ENCODE results near the gene SMPD3.

- TF ChIP-seq, protein P1, sequence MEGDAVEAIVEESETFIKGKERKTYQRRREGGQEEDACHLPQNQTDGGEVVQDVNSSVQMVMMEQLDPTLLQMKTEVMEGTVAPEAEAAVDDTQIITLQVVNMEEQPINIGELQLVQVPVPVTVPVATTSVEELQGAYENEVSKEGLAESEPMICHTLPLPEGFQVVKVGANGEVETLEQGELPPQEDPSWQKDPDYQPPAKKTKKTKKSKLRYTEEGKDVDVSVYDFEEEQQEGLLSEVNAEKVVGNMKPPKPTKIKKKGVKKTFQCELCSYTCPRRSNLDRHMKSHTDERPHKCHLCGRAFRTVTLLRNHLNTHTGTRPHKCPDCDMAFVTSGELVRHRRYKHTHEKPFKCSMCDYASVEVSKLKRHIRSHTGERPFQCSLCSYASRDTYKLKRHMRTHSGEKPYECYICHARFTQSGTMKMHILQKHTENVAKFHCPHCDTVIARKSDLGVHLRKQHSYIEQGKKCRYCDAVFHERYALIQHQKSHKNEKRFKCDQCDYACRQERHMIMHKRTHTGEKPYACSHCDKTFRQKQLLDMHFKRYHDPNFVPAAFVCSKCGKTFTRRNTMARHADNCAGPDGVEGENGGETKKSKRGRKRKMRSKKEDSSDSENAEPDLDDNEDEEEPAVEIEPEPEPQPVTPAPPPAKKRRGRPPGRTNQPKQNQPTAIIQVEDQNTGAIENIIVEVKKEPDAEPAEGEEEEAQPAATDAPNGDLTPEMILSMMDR (conservative IDR thresholded peaks at IDR 0.05; ENCODE audit: low read depth, low read length) = no peak
- no peak for TF ChIP-seq EZH2 (IDR thresholded peaks at IDR 0.05; ENCODE audit: borderline replicate concordance, low read depth, low read length, poor library complexity, severe bottlenecking)
These were observed 48.4 kb upstream of the SMPD3 start for GRCh38 chr16:68496689-68497088.
